OCI-LY3 (cell line): ENCODE measurements around the gene ERC2.

ENCODE experiments used
- H2AFZ ChIP-seq: fragments of 200-600, 300-600 bp; shearing (Covaris generic); 2 replicates; pipeline ENCODE4 v1.6.0; 2014; ENCODE audit warnings: antibody characterized with exemption, low read depth, low read length
- H3K27ac ChIP-seq: fragments of 200-600, 300-600 bp; sonication (generic); 2 replicates; pipeline ENCODE4 v1.5.1; 2014; ENCODE audit warnings: mild to moderate bottlenecking, low read length, moderate library complexity, mixed read lengths
- H3K27me3 ChIP-seq: fragments of 200-600, 300-600 bp; sonication (generic); 2 replicates; pipeline ENCODE4 v1.6.1; 2014; ENCODE audit warnings: low read depth, low read length, mixed read lengths
- H3K36me3 ChIP-seq: fragments of 200-600, 300-600 bp; sonication (generic); replicated peaks from 2 replicates; pipeline ENCODE3; 2014; ENCODE audit warnings: low read depth, low read length, mixed read lengths
- H3K4me1 ChIP-seq: fragments of 300-600, 200-600 bp; sonication (generic); 2 replicates; pipeline ENCODE4 v1.6.1; 2014; ENCODE audit warnings: low read length, mixed read lengths
- H3K4me2 ChIP-seq: fragments of 200-600, 300-600 bp; sonication (generic); 2 replicates; pipeline ENCODE4 v1.6.1; 2014; ENCODE audit warnings: low read length, mixed read lengths
- H3K4me3 ChIP-seq: fragments of 300-600, 200-600 bp; sonication (generic); 2 replicates; pipeline ENCODE4 v1.5.1; 2014; ENCODE audit warnings: antibody characterized with exemption, mild to moderate bottlenecking, low read length, moderate library complexity
- H3K79me2 ChIP-seq: fragments of 300-600, 200-600 bp; shearing (Covaris generic); 2 replicates; pipeline ENCODE4 v1.6.1; 2014; ENCODE audit warnings: mild to moderate bottlenecking, low read length, mixed read lengths
- H3K9ac ChIP-seq: fragments of 300-600, 200-600 bp; shearing (Covaris generic); 2 replicates; pipeline ENCODE4 v1.6.0; 2014; ENCODE audit warnings: mild to moderate bottlenecking, low read length, moderate library complexity
- H3K9me3 ChIP-seq: fragments of 200-600, 300-600 bp; shearing (Covaris generic); 2 replicates; pipeline ENCODE4 v1.6.1; 2014; ENCODE audit warnings: low read length, mixed read lengths; ENCODE audit not compliant: insufficient read depth
- H4K20me1 ChIP-seq: fragments of 200-600, 300-600 bp; sonication (generic); 2 replicates; pipeline ENCODE4 v1.6.1; 2016; ENCODE audit warnings: low read length, mixed read lengths; ENCODE audit not compliant: insufficient read depth
- EZH2phosphoT487 ChIP-seq: fragments of 200-600 bp; shearing (Covaris generic); IDR thresholded peaks from 2 replicates; pipeline ENCODE4 v1.6.1; 2018; ENCODE audit warnings: antibody characterized with exemption, mixed run types, low read depth
- TF ChIP-seq, protein P1 (sequence below): fragments of 200-600, 300-600 bp; sonication (generic); IDR thresholded peaks from 2 replicates; pipeline ENCODE4 v1.5.1; 2014; ENCODE audit warnings: antibody characterized with exemption, low read length, low read depth

Gene ERC2

DNA sequence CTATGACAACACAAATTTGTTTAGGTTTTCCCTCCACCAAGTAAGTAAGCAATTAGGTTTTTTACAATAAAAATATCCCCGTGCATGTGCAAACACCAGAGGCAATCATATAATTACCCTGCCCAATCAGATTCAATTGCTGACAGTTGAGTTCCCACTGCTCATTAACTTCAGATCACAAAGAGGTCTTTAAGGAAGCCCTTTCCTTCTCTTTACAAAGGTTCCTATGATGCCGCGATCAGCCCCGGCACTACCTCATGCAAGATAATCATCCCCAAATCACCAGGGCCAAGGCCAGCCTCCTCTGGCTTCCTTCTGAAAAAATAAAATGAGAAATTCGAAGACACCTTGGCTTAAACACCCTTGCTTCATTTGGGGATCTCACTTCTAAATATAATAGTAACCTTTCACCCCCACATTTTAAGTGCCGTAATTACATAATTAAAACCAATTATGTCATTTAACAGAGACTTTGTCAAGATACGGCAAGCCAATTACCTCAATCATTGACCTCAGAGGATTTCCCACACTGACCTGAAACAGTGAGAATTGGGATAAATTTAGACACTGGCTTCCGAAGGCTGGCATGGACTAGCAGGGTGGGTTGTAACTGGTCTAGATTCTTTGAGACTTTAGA lies 859.8 kb downstream of the ERC2 start:
- H3K27me3 ChIP-seq: no peaks in the 10 kb centered on the region
- H3K9ac ChIP-seq: peak overlapping the region; percentile 42
- H4K20me1 ChIP-seq: no peaks in the 10 kb centered on the region
- peak overlapping the region; percentile 60 for H2AFZ ChIP-seq
- TF ChIP-seq, protein P1, sequence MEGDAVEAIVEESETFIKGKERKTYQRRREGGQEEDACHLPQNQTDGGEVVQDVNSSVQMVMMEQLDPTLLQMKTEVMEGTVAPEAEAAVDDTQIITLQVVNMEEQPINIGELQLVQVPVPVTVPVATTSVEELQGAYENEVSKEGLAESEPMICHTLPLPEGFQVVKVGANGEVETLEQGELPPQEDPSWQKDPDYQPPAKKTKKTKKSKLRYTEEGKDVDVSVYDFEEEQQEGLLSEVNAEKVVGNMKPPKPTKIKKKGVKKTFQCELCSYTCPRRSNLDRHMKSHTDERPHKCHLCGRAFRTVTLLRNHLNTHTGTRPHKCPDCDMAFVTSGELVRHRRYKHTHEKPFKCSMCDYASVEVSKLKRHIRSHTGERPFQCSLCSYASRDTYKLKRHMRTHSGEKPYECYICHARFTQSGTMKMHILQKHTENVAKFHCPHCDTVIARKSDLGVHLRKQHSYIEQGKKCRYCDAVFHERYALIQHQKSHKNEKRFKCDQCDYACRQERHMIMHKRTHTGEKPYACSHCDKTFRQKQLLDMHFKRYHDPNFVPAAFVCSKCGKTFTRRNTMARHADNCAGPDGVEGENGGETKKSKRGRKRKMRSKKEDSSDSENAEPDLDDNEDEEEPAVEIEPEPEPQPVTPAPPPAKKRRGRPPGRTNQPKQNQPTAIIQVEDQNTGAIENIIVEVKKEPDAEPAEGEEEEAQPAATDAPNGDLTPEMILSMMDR: no peak
- TF ChIP-seq EZH2phosphoT487: no peak
- peak overlapping the region; percentile 72 for H3K4me2 ChIP-seq
- H3K9me3 ChIP-seq: no peaks in the 10 kb centered on the region
- no peaks in the 10 kb centered on the region for H3K36me3 ChIP-seq
- H3K4me3 ChIP-seq: peak overlapping the region; percentile 64
- no peaks in the 10 kb centered on the region for H3K79me2 ChIP-seq
- peak overlapping the region; percentile 62 for H3K27ac ChIP-seq
- peaks cover 48% of the 10 kb centered on the region for H3K4me1 ChIP-seq

DNA sequence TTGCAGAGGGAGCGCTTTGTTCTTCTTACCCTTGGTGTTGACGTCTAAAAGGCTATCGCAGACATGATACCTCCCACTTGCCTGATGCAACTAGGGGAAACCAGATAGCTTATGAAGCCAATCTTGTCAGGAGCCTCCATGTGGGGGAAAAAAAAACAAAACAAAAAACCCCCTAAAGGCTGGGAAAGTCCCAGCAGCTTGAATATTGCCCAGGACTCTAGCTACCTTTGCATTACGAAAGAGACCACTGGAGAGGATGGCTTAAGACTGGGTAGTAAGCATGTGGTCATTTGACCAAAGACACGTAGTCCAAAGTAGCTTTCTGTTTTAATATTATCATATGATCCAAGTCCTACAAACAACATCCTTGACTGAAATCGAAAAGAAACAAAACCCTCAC lies 860.4 kb downstream of the ERC2 start:
- Histone ChIP-seq H3K4me2 (peak overlapping the region; percentile 72), H3K4me3 (peak overlapping the region; percentile 64), H3K79me2 (no peaks in the 10 kb centered on the region), H3K27ac (peak overlapping the region; percentile 62), H3K9ac (peak overlapping the region; percentile 42), H3K4me1 (peaks cover 48% of the 10 kb centered on the region), H3K9me3 (no peaks in the 10 kb centered on the region), H3K36me3 (no peaks in the 10 kb centered on the region), H3K27me3 (no peaks in the 10 kb centered on the region), H2AFZ (peak overlapping the region; percentile 60), H4K20me1 (no peaks in the 10 kb centered on the region)
- TF ChIP-seq, protein P1: no peak
- TF ChIP-seq EZH2phosphoT487: no peak

DNA sequence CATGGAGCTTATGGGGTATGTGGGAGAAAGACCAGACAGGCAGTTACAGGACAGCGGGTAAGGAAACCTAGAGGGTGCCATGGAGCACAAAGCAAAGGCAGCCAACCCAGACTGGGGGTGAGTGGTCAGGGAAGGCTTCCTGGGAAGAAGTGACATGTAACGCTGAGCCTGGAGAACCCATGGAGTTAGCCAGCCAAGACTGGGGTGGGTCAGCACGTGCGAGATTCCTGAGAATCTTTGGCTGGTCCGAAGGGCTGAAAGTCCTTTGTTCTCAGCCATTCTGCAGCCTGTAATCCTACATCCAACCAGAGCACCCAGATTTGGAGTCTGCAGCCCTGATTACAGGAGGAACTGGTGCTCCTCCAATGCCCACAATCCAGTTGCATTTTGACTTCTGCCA lies 861.1 kb downstream of the ERC2 start:
- Histone ChIP-seq H3K4me3 (no peak overlapping the region), H3K9me3 (no peaks in the 10 kb centered on the region), H3K9ac (peak overlapping the region; percentile 42; the same call in 1 of the 2 replicates), H3K27ac (peak overlapping the region; percentile 62), H3K4me1 (peaks cover 45% of the 10 kb centered on the region), H3K4me2 (peak overlapping the region; percentile 72), H4K20me1 (no peaks in the 10 kb centered on the region), H2AFZ (peak overlapping the region; percentile 60; the same call in 1 of the 2 replicates), H3K79me2 (no peaks in the 10 kb centered on the region), H3K36me3 (no peaks in the 10 kb centered on the region), H3K27me3 (0 out of 2 replicates have a peak, but pooled peaks cover 3% of the 10 kb centered on the region)
- TF ChIP-seq EZH2phosphoT487: no peak
- TF ChIP-seq, protein P1: no peak

DNA sequence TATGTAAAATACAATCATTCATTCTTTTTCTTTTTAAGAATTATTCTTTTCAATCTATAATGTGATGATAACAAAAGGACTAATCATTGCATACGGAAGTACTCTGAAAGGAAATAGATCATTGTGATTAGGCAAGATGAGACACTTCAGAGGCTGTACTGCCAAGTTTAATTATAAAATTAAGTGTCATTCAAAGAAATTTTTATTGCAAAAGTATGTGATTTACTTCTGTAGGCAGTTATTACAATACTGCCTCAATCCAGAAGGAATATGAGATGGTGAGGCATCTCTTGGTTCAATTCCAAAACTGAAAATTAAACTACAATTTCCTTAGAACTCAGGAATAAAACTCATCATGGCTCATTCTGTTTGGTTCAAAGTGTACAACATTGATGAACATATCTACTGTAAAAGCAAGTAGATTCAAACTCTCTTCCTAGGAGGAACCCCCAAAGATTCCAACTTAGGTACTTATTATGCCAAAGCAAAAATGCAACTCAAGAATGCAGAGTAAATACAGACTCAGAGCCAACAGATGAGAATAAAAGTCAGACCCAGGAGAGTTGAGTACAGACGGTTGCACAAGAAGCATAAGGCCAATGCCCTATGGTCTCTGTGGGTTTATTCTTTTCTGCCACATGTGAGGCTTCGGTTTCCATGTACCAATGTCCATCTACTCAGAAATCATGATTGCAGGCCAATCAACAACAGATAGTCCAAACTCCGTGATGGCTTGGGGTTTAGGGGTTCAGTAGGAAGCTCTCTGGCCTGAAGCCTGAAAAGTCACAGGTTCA lies 862.6 kb downstream of the ERC2 start:
- no peaks in the 10 kb centered on the region for H4K20me1 ChIP-seq
- peaks cover 35% of the 10 kb centered on the region for H3K4me1 ChIP-seq
- H2AFZ ChIP-seq: no peak overlapping the region
- H3K27me3 ChIP-seq: 0 out of 2 replicates have a peak, but pooled peaks cover 6% of the 10 kb centered on the region
- no peak overlapping the region for H3K27ac ChIP-seq
- TF ChIP-seq, protein P1: no peak
- TF ChIP-seq EZH2phosphoT487: no peak
- H3K4me2 ChIP-seq: no peak overlapping the region
- H3K36me3 ChIP-seq: no peaks in the 10 kb centered on the region
- H3K9ac ChIP-seq: no peak overlapping the region
- no peak overlapping the region for H3K4me3 ChIP-seq
- no peaks in the 10 kb centered on the region for H3K9me3 ChIP-seq
- H3K79me2 ChIP-seq: no peaks in the 10 kb centered on the region
